PC-3 (cell line): Measurements from ENCODE around the gene PMEPA1. TPM values are rescaled to one million over a fixed set of nuclear protein-coding genes. Genes with fewer than 3 reads are reported as not detected.

ENCODE experiments used
- ATAC-seq: fragments of 200-7000 bp; cut with Tn5 transposase; 2 replicates; pipeline ENCODE4 v1.9.1; 2020; ENCODE audit warnings: mild to moderate bottlenecking, moderate library complexity
- BruUV-seq: library from RNA; stranded (reverse); fragments of 400-500 nt; replicated peaks from 2 replicates; lab custom pipeline; 2021; lab: Mats Ljungman, UMichigan
- CTCF ChIA-PET: fragments of 300-600 bp; sonication (Branson Sonifier 250); formaldehyde crosslinking; loops from one replicate; lab custom pipeline; 2022; ENCODE audit warnings: antibody characterized with exemption; lab: Charles Lee
- POLR2A ChIA-PET: fragments of 300-600 bp; sonication (Branson Sonifier 250); formaldehyde crosslinking; loops from one replicate; lab custom pipeline; 2022; ENCODE audit warnings: antibody characterized with exemption; ENCODE audit not compliant: unreplicated experiment; lab: Charles Lee
- DNase-seq: peaks from one replicate; pipeline ENCODE4 v3.0.0-alpha.2; 2015
- H2AFZ ChIP-seq: fragments of 300-600 bp; sonication (generic); 2 replicates; pipeline ENCODE4 v1.6.0; 2016; ENCODE audit warnings: antibody characterized with exemption, low read length
- H3F3A ChIP-seq: fragments of 300-600 bp; sonication (generic); one replicate; pipeline ENCODE4 v1.6.0; 2017; ENCODE audit warnings: antibody characterized with exemption, low read length, control low read depth, mild to moderate bottlenecking; ENCODE audit not compliant: unreplicated experiment
- H3K27ac ChIP-seq: fragments of 300-600 bp; sonication (generic); 2 replicates; pipeline ENCODE4 v1.5.1; 2016; ENCODE audit warnings: mild to moderate bottlenecking, low read length
- H3K27me3 ChIP-seq: fragments of 300-600 bp; sonication (generic); 2 replicates; pipeline ENCODE4 v1.6.1; 2016; ENCODE audit warnings: low read length, mixed read lengths
- H3K36me3 ChIP-seq: fragments of 300-600 bp; sonication (generic); 2 replicates; pipeline ENCODE4 v1.6.1; 2016; ENCODE audit warnings: low read depth, mixed run types, low read length, mixed read lengths
- H3K4me1 ChIP-seq: fragments of 300-600 bp; sonication (generic); 2 replicates; pipeline ENCODE4 v1.5.1; 2016; ENCODE audit warnings: low read length; ENCODE audit not compliant: insufficient read depth
- H3K4me2 ChIP-seq: fragments of 300-600 bp; sonication (generic); 2 replicates; pipeline ENCODE4 v1.6.0; 2016; ENCODE audit warnings: low read length
- H3K4me3 ChIP-seq: fragments of 300-600 bp; sonication (generic); 2 replicates; pipeline ENCODE4 v1.5.1; 2016; ENCODE audit warnings: mild to moderate bottlenecking, low read length, mixed read lengths
- H3K79me2 ChIP-seq: fragments of 300-600 bp; sonication (generic); 2 replicates; pipeline ENCODE4 v1.6.1; 2017; ENCODE audit warnings: low read length, mixed read lengths
- H3K9ac ChIP-seq: fragments of 300-600 bp; sonication (generic); 2 replicates; pipeline ENCODE4 v1.6.0; 2016; ENCODE audit warnings: mild to moderate bottlenecking, low read length
- H3K9me2 ChIP-seq: fragments of 300-600 bp; sonication (generic); replicated peaks from 2 replicates; pipeline ENCODE4 v1.6.1; 2016; ENCODE audit warnings: mixed run types, low read length, mixed read lengths
- H3K9me3 ChIP-seq: fragments of 300-600 bp; sonication (generic); 2 replicates; pipeline ENCODE4 v1.6.1; 2016; ENCODE audit warnings: low read length, mixed read lengths
- H4K20me1 ChIP-seq: fragments of 300-600 bp; sonication (generic); 2 replicates; pipeline ENCODE4 v1.6.1; 2016; ENCODE audit warnings: low read length, mixed read lengths
- EZH2 ChIP-seq: fragments of 300-600 bp; sonication (generic); IDR thresholded peaks from one replicate; pipeline ENCODE4 v1.6.1; 2017; ENCODE audit warnings: antibody characterized with exemption, mild to moderate bottlenecking, low read length; ENCODE audit not compliant: unreplicated experiment
- EZH2phosphoT487 ChIP-seq: fragments of 300-600 bp; sonication (generic); IDR thresholded peaks from 2 replicates; pipeline ENCODE4 v1.6.1; 2018; ENCODE audit warnings: mild to moderate bottlenecking, antibody characterized with exemption, low read length, borderline replicate concordance
- intact Hi-C: fragments of 100-400 bp; cut with micrococcal nuclease; formaldehyde crosslinking; loops from 2 replicates; pipeline ENCODE4 v1.9.0; 2023
- total RNA-seq: library from RNA; depleted of rRNA; stranded (reverse); fragments of >200 nt; gene quantifications from 2 replicates; pipeline ENCODE4 v1.2.3, GENCODE V29; 2014
- TF ChIP-seq, protein P1 (sequence below): fragments of 300-600 bp; sonication (generic); conservative IDR thresholded peaks from 2 replicates; pipeline ENCODE4 v1.5.1; 2017; ENCODE audit warnings: antibody characterized with exemption, low read depth, mild to moderate bottlenecking, low read length

PMEPA1 gene
- total RNA-seq, 1 experiment from 2014 or later, result 21.9 TPM

GRCh38 chr20:57707320-57707719 lies 2.5 kb downstream of the PMEPA1 start:
- peak overlapping the region; percentile 90 for H3K9ac ChIP-seq
- intact Hi-C loops, result no loop called here
- H3K79me2 ChIP-seq, result peaks cover 94% of the 10 kb centered on the region
- H3K9me3 ChIP-seq, result no peaks in the 10 kb centered on the region
- no peaks in the 10 kb centered on the region for H3F3A ChIP-seq
- peaks cover 66% of the 10 kb centered on the region for H4K20me1 ChIP-seq
- ChIA-PET POLR2A (interaction anchor here (0.6 kb wide), 1 partner anchor 13 kb away, joined by 3 read pairs; no protein-coding TSS in a partner anchor), CTCF (no interaction called here)
- BruUV-seq, result no TSS peak
- no peaks in the 10 kb centered on the region for H3K27me3 ChIP-seq
- ATAC-seq, result no peak
- no peaks in the 10 kb centered on the region for H3K9me2 ChIP-seq
- H2AFZ ChIP-seq, result no peak overlapping the region
- H3K4me3 ChIP-seq, result peak overlapping the region; percentile 93
- TF ChIP-seq EZH2phosphoT487 (no peak), EZH2 (no peak)
- TF ChIP-seq, protein P1, sequence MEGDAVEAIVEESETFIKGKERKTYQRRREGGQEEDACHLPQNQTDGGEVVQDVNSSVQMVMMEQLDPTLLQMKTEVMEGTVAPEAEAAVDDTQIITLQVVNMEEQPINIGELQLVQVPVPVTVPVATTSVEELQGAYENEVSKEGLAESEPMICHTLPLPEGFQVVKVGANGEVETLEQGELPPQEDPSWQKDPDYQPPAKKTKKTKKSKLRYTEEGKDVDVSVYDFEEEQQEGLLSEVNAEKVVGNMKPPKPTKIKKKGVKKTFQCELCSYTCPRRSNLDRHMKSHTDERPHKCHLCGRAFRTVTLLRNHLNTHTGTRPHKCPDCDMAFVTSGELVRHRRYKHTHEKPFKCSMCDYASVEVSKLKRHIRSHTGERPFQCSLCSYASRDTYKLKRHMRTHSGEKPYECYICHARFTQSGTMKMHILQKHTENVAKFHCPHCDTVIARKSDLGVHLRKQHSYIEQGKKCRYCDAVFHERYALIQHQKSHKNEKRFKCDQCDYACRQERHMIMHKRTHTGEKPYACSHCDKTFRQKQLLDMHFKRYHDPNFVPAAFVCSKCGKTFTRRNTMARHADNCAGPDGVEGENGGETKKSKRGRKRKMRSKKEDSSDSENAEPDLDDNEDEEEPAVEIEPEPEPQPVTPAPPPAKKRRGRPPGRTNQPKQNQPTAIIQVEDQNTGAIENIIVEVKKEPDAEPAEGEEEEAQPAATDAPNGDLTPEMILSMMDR, result no peak
- peaks cover 27% of the 10 kb centered on the region for H3K36me3 ChIP-seq
- no peak for DNase-seq
- H3K27ac ChIP-seq, result no peak overlapping the region
- peak overlapping the region; percentile 95 for H3K4me2 ChIP-seq
- peaks cover 50% of the 10 kb centered on the region for H3K4me1 ChIP-seq

GRCh38 chr20:57705127-57705899 lies 4.5 kb downstream of the PMEPA1 start:
- Histone ChIP-seq H4K20me1 (peaks cover 81% of the 10 kb centered on the region), H3K9me2 (no peaks in the 10 kb centered on the region), H3K9me3 (no peaks in the 10 kb centered on the region), H3K27ac (no peak overlapping the region), H3K4me1 (peaks cover 50% of the 10 kb centered on the region), H3K4me3 (no peak overlapping the region), H3K79me2 (peaks cover 94% of the 10 kb centered on the region), H3K27me3 (no peaks in the 10 kb centered on the region), H2AFZ (no peak overlapping the region), H3F3A (peaks cover 2% of the 10 kb centered on the region), H3K36me3 (peaks cover 35% of the 10 kb centered on the region), H3K9ac (no peak overlapping the region), H3K4me2 (peak overlapping the region; percentile 95; the same call in 1 of the 2 replicates)
- no TSS peak for BruUV-seq
- no peak for DNase-seq
- intact Hi-C loops, result no loop called here
- CTCF ChIA-PET, result no interaction called here
- no peak for ATAC-seq
- TF ChIP-seq EZH2phosphoT487 (no peak), EZH2 (no peak)
- TF ChIP-seq, protein P1, result no peak
- POLR2A ChIA-PET, result no interaction called here

DNA sequence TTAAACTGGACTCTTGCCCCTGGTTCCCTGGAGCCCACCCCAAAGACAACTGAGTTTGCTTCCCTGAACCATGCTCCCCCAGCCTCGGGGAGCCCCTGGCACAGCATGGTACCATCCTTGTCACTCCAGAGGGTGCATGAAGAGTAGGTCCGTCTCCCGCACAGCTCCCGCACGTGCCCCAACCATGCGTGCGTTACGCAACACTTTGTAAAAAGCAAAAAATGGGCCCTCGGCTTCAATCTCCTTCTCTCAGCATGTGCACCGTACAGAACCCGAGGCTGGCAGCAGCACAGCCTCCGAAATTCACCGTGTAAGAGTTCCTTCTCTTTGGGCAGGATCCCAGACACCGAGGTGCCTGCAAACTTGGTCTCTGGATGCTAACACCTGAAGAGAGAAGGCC lies 5.6 kb downstream of the PMEPA1 start:
- BruUV-seq, result no TSS peak
- no peak overlapping the region for H3K4me2 ChIP-seq
- intact Hi-C loops, result no loop called here

More for the DNA sequence above, 5.6 kb downstream of the PMEPA1 start:
- ChIA-PET POLR2A (no interaction called here), CTCF (no interaction called here)
- Histone ChIP-seq H3K27ac (no peak overlapping the region), H4K20me1 (peaks cover 91% of the 10 kb centered on the region), H3K79me2 (peaks cover 99% of the 10 kb centered on the region), H3K36me3 (peaks cover 35% of the 10 kb centered on the region), H3K9me2 (no peaks in the 10 kb centered on the region), H3K9me3 (no peaks in the 10 kb centered on the region), H3K9ac (no peak overlapping the region), H3K4me1 (peaks cover 61% of the 10 kb centered on the region), H2AFZ (no peak overlapping the region), H3K4me3 (no peak overlapping the region), H3F3A (peaks cover 9% of the 10 kb centered on the region), H3K27me3 (no peaks in the 10 kb centered on the region)
- TF ChIP-seq EZH2phosphoT487, result no peak
- TF ChIP-seq, protein P1, result no peak
- TF ChIP-seq EZH2, result no peak
- ATAC-seq (no peak), DNase-seq (no peak)
